Omental fat pad (tissue), 4 donors: ENCODE data around the gene LSM12. TPM values are rescaled to one million over a fixed set of nuclear protein-coding genes. Genes with fewer than 3 reads are reported as not detected.
A peak's percentile ranks its signal among the peaks of the same experiment; 100 is the strongest.
"Not testable (repeated sequence)": the region's sequence is repeated elsewhere in the genome, so short reads cannot be mapped to it uniquely, and the experiment has no call there.

Experiments
- ATAC-seq: fragments of 150-250 bp; one replicate; pipeline ENCODE4 v1.9.1; 2016; ENCODE audit warnings: mild to moderate bottlenecking, moderate library complexity; ENCODE audit not compliant: low FRiP score
- DNase-seq: peaks from one replicate; pipeline ENCODE4 v3.0.0-alpha.2; 2019; ENCODE audit warnings: low spot score
- total RNA-seq, 4 donors: library from RNA; depleted of rRNA; stranded (reverse); fragments of >200 nt; gene quantifications; one replicate each; pipeline ENCODE4 v1.1.0, GENCODE V29; 2016
- TF ChIP-seq, protein P1 (sequence below), 3 donors: fragments of 450-650 bp; IDR thresholded peaks; one replicate each; pipeline ENCODE4 v1.5.1; 2016 to 2017; ENCODE audit warnings: antibody characterized with exemption in 3 of 3, mild to moderate bottlenecking in 3 of 3, moderate library complexity in 2 of 3

The LSM12 gene
- total RNA-seq, 4 donors from 2014 or later = 24.6 to 52.9 (median 47.4) TPM

DNA sequence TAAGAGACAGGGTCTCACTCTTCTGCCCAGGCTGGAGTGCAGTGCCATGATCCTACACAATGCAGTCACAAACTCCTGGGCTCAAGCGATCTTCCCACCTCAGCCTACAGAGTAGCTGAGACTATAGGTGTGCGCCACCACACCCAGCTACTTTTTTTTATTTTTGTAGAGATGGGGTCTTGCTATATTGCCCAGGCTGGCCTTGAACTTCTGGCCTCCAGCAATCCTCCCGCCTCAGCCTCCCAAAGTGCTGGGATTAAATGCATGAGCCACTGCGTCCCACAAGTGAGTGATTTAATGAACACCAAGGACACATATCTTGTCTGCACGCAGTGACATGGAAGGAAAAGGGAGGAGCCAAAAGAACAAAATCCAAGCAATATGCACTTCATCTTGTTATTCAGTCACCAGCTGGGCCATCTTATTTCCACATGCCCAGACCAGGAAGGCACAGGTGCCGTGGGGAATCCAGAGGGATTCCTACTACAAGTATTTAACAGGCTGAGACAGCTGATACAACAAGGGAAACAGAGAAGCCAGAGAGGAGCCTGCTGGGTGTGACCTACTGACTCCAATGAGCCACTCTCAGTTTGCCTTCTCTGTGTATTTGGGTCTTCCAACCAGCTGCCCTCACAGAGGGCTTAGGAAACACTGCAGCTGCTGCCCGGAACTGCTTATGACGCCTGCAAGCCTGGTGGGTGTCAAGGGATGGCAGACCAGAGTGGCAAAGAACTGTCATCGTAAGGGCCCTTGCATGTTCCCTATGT lies 17.0 kb downstream of the LSM12 start:
- no peak for DNase-seq
- TF ChIP-seq, protein P1, sequence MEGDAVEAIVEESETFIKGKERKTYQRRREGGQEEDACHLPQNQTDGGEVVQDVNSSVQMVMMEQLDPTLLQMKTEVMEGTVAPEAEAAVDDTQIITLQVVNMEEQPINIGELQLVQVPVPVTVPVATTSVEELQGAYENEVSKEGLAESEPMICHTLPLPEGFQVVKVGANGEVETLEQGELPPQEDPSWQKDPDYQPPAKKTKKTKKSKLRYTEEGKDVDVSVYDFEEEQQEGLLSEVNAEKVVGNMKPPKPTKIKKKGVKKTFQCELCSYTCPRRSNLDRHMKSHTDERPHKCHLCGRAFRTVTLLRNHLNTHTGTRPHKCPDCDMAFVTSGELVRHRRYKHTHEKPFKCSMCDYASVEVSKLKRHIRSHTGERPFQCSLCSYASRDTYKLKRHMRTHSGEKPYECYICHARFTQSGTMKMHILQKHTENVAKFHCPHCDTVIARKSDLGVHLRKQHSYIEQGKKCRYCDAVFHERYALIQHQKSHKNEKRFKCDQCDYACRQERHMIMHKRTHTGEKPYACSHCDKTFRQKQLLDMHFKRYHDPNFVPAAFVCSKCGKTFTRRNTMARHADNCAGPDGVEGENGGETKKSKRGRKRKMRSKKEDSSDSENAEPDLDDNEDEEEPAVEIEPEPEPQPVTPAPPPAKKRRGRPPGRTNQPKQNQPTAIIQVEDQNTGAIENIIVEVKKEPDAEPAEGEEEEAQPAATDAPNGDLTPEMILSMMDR (IDR thresholded peaks at IDR 0.05) = no peak
- ATAC-seq = no peak

DNA sequence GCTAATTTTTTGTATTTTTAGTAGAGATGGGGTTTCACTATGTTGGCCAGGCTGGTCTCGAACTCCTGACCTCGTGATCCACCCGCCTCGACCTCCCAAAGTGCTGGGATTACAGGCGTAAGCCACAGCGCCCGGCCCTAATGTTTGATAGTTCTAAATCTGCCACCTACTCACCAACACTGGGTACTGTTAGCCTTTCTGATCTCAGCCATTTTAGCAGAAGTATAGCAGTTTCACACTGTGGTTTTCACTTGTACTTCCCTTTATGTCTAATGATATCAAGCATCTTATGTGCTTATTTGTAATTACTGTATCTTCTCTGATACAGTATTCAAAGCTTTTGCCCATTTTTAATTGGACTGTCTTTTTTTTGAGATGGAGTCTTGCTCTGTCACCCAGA lies 19.6 kb downstream of the LSM12 start:
- not testable (repeated sequence) for ATAC-seq, DNase-seq

DNA sequence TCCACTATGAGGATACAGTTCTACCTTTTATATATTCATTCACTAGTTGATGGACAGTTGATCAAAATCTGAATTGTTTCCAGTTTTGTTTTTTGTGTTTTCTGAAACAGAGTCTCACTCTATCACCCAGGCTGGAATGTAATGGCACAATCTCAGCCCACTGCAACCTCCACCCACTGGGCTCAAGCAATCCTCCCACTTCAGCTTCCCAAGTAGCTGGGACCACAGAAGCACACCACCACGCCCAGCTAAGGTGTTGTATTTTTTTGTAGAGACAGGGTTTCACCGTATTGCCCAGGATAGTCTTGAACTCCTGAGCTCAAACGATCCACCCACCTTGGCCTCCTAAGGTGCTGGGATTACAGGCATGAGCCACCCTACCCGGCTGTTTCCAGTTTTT lies 21.0 kb downstream of the LSM12 start:
- no peak for DNase-seq
- no peak for ATAC-seq
- TF ChIP-seq, protein P1 (IDR thresholded peaks at IDR 0.05) = no peak

DNA sequence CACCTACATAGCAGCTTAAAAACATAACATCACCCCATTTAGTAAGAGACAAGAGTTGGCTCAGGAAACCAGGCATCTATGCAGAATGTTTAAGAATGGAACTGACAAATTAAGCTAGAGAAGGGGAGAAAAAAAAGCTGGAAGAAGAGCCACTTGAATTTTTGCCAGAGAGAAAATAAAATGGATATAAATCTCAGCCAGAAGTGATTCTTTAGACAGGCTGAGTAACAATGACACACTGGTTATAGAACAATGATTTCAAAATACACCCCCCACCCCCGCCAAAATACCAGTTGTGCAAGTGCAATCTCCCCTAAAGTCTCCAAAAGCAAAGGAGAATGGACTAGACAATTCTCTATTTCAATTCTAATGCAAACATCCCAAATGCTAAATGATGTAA lies 22.4 kb downstream of the LSM12 start:
- no peak for DNase-seq
- ATAC-seq = no peak

DNA sequence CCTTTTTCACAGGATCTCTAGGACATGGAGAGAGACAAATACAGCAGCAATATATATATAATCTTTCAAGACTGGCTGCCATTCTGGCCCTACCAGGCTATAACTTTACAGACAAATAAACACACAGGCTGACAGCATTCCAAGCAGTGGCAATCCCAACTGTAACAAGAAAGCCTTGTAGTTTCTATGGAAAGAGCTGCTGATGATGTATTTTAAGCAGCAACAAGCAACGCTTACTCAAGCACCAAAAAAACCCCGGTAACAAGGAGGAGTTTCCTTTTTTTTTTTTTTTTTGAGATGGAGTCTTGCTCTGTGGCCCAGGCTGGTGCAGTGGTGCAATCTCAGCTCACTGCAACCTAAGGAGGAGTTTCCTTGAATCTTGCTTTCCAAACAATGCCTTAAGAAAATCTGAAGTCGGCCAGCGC lies 23.2 kb downstream of the LSM12 start:
- DNase-seq (no peak), ATAC-seq (peak; percentile 25)
- TF ChIP-seq, protein P1 (IDR thresholded peaks at IDR 0.05) = no peak

More for the DNA sequence above, 22.4 kb downstream of the LSM12 start:
- TF ChIP-seq, protein P1 (IDR thresholded peaks at IDR 0.05) = no peak

DNA sequence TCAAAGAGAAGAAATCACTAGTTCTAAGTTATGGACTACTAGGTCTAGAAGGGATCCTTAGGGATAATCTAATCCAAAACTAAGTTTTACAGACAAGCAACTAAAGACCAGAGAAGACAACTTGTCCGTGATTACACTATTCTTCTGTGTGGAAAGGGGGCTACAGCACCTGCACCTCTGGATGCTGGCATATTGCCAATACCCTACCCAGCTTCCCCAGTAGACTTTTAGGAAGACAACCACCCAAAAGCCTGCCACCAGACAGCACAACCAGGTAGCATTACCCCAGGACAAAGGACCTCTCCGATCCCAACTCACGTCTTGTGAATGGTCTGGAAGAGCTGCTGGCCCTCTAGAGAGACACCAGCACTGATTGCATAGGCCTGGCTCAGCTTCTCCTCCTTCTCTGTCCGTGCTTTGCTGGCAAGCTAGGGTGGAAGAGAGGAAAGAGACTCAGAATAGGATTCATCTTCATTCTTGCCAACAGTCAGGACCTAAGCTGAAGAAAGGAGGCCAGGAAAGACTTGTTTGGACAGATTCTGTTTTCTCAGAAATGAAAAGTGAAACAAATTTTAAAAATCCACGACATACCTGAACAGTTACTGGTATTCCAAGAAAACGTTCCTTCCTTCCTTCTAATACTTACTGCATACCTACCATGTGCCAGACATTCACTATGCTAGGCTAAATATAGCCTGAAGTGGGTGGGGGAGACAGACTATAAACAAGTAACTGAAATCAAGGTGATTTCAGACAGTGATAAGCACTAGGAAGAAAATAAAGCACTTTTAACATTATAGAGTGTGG lies 26.4 kb downstream of the LSM12 start:
- TF ChIP-seq, protein P1 (IDR thresholded peaks at IDR 0.05) = no peak
- ATAC-seq (peak; percentile 84), DNase-seq (no peak)

DNA sequence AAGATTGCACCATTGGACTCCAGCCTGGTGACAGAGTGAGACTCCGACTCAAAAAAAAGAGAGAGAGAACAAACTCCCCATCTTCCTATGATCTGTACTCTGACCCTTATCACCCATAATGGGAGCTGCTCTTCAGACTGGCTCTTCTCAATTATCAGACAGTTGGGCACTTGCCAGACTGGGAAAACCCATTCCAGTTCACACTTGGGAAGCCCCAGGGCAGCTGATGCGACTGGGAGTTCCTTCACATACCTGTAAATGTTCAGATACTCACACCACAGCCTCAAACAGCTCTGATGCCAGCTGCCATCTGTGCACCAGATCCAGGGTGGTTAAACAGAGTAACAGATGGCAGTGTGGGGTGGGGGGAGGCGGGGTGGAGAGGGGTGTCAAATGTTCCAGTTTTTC lies 27.9 kb downstream of the LSM12 start:
- TF ChIP-seq, protein P1 (IDR thresholded peaks at IDR 0.05) = no peak
- no peak for DNase-seq

More for the DNA sequence above, 27.9 kb downstream of the LSM12 start:
- ATAC-seq = no peak
